OCI-LY1 (cell line): ENCODE results near the gene CD40.

Source experiments
- H2AFZ ChIP-seq: fragments of 200-600 bp; sonication (generic), shearing (Covaris generic); 2 replicates; pipeline ENCODE4 v1.6.0; 2014; ENCODE audit warnings: antibody characterized with exemption, mild to moderate bottlenecking, low read length
- H3F3A ChIP-seq: fragments of 200-600 bp; sonication (generic), shearing (Covaris generic); 2 replicates; pipeline ENCODE4 v1.6.0; 2014; ENCODE audit warnings: mild to moderate bottlenecking, antibody characterized with exemption, low read length, moderate library complexity; ENCODE audit not compliant: insufficient read depth
- H3K27ac ChIP-seq: fragments of 200-600 bp; sonication (generic); 2 replicates; pipeline ENCODE4 v1.5.1; 2014; ENCODE audit warnings: low read length, mixed run types, mild to moderate bottlenecking, low read depth; ENCODE audit not compliant: poor library complexity, severe bottlenecking
- H3K27me3 ChIP-seq: fragments of 200-600 bp; sonication (generic); 2 replicates; pipeline ENCODE4 v1.6.0; 2014; ENCODE audit warnings: antibody characterized with exemption, mild to moderate bottlenecking, low read length, moderate library complexity; ENCODE audit not compliant: insufficient read depth
- H3K36me3 ChIP-seq: fragments of 200-600 bp; sonication (generic); 2 replicates; pipeline ENCODE4 v1.6.1; 2014; ENCODE audit warnings: mild to moderate bottlenecking, antibody characterized with exemption, low read length, moderate library complexity, mixed read lengths; ENCODE audit not compliant: insufficient read depth
- H3K4me1 ChIP-seq: fragments of 200-600 bp; sonication (generic); 2 replicates; pipeline ENCODE4 v1.5.1; 2014; ENCODE audit warnings: mild to moderate bottlenecking, low read length, moderate library complexity; ENCODE audit not compliant: insufficient read depth, severe bottlenecking
- H3K4me2 ChIP-seq: fragments of 200-600 bp; sonication (generic), shearing (Covaris generic); 2 replicates; pipeline ENCODE4 v1.6.1; 2014; ENCODE audit warnings: low read length
- H3K4me3 ChIP-seq: fragments of 200-600 bp; sonication (generic); 2 replicates; pipeline ENCODE4 v1.5.1; 2014; ENCODE audit warnings: low read length, low read depth, mild to moderate bottlenecking, mixed read lengths; ENCODE audit not compliant: poor library complexity, severe bottlenecking
- H3K79me2 ChIP-seq: fragments of 200-600 bp; shearing (Covaris generic); 2 replicates; pipeline ENCODE4 v1.6.1; 2016; ENCODE audit warnings: mixed run types, low read length, mixed read lengths; ENCODE audit not compliant: insufficient read depth
- H3K9ac ChIP-seq: fragments of 200-600 bp; sonication (generic), shearing (Covaris generic); 2 replicates; pipeline ENCODE4 v1.6.1; 2014; ENCODE audit warnings: mild to moderate bottlenecking, low read length, mixed read lengths
- H3K9me2 ChIP-seq: fragments of 200-600 bp; sonication (generic), shearing (Covaris generic); 2 replicates; pipeline ENCODE4 v1.6.1; 2014; ENCODE audit warnings: low read depth, mild to moderate bottlenecking, low read length, mixed read lengths
- H3K9me3 ChIP-seq: fragments of 200-600 bp; shearing (Covaris generic); 2 replicates; pipeline ENCODE4 v1.6.1; 2014; ENCODE audit warnings: low read length, mixed read lengths
- H4K20me1 ChIP-seq: fragments of 200-600 bp; sonication (generic), shearing (Covaris generic); 2 replicates; pipeline ENCODE4 v1.6.0; 2016; ENCODE audit warnings: mild to moderate bottlenecking, low read length; ENCODE audit not compliant: insufficient read depth
- CTCF ChIP-seq: fragments of 200-600 bp; sonication (generic), shearing (Covaris generic); IDR thresholded peaks from 2 replicates; pipeline ENCODE4 v1.5.1; 2017; ENCODE audit warnings: mild to moderate bottlenecking, antibody characterized with exemption, low read length, moderate library complexity, mixed read lengths
- EZH2 ChIP-seq: fragments of 200-600 bp; sonication (generic), shearing (Covaris generic); IDR thresholded peaks from 2 replicates; pipeline ENCODE4 v1.8.0; 2017; ENCODE audit warnings: borderline replicate concordance, mixed run types, mild to moderate bottlenecking, antibody characterized with exemption, low read length, moderate library complexity, mixed read lengths

The CD40 gene

GRCh38 chr20:46154305-46154704, 36.2 kb downstream of the CD40 start:
- Histone ChIP-seq H3K9ac (no peak overlapping the region), H3K9me3 (no peaks in the 10 kb centered on the region), H3F3A (no peaks in the 10 kb centered on the region), H3K27me3 (peaks cover 6% of the 10 kb centered on the region; the same call in 1 of the 2 replicates), H3K4me1 (no peaks in the 10 kb centered on the region), H3K27ac (no peak overlapping the region), H2AFZ (no peak overlapping the region), H4K20me1 (no peaks in the 10 kb centered on the region), H3K9me2 (no peaks in the 10 kb centered on the region), H3K4me3 (no peak overlapping the region), H3K36me3 (no peaks in the 10 kb centered on the region), H3K4me2 (no peak overlapping the region), H3K79me2 (no peaks in the 10 kb centered on the region)
- TF ChIP-seq EZH2 (no peak), CTCF (no peak)

- no peak overlapping the region for H3K27ac ChIP-seq
- no peaks in the 10 kb centered on the region for H3K9me2 ChIP-seq
- TF ChIP-seq CTCF: no peak
- no peak for TF ChIP-seq EZH2
- no peaks in the 10 kb centered on the region for H3K4me1 ChIP-seq
- no peaks in the 10 kb centered on the region for H3K79me2 ChIP-seq
- H4K20me1 ChIP-seq: no peaks in the 10 kb centered on the region
- H3K36me3 ChIP-seq: no peaks in the 10 kb centered on the region
- no peak overlapping the region for H3K4me3 ChIP-seq
- H2AFZ ChIP-seq: no peak overlapping the region
- H3K27me3 ChIP-seq: peaks cover 6% of the 10 kb centered on the region; the same call in 1 of the 2 replicates
- H3F3A ChIP-seq: no peaks in the 10 kb centered on the region
- H3K4me2 ChIP-seq: no peak overlapping the region
- no peak overlapping the region for H3K9ac ChIP-seq
- no peaks in the 10 kb centered on the region for H3K9me3 ChIP-seq
These were observed 36.7 kb downstream of the CD40 start for GRCh38 chr20:46154796-46155195.

- Histone ChIP-seq H3F3A (no peaks in the 10 kb centered on the region), H3K9me2 (no peaks in the 10 kb centered on the region), H3K9me3 (no peaks in the 10 kb centered on the region), H3K27ac (no peak overlapping the region), H3K36me3 (no peaks in the 10 kb centered on the region), H4K20me1 (no peaks in the 10 kb centered on the region), H3K9ac (no peak overlapping the region), H3K4me2 (no peak overlapping the region), H2AFZ (no peak overlapping the region), H3K4me1 (no peaks in the 10 kb centered on the region), H3K79me2 (no peaks in the 10 kb centered on the region), H3K27me3 (peaks cover 6% of the 10 kb centered on the region; the same call in 1 of the 2 replicates), H3K4me3 (no peak overlapping the region)
- no peak for TF ChIP-seq CTCF
- no peak for TF ChIP-seq EZH2
These were observed 38.0 kb downstream of the CD40 start for GRCh38 chr20:46156065-46156464.
